GM21526 (cell line): ENCODE measurements around the gene KCNH1.

Source experiments
- ATAC-seq: cut with Tn5 transposase; IDR thresholded peaks from one replicate; pipeline ENCODE4 v1.9.1; 2021; ENCODE audit warnings: moderate library complexity; ENCODE audit not compliant: unreplicated experiment, low FRiP score

The KCNH1 gene

GRCh38 chr1:210935905-210936304 is 198.0 kb downstream of the KCNH1 start:
- ATAC-seq: no peak

- ATAC-seq: no peak
These were observed 201.8 kb downstream of the KCNH1 start for GRCh38 chr1:210932104-210932503.

- no peak for ATAC-seq
These were observed 211.3 kb downstream of the KCNH1 start for GRCh38 chr1:210922666-210923065.

GRCh38 chr1:210920716-210921694 is 212.9 kb downstream of the KCNH1 start:
- ATAC-seq: no peak

- no peak for ATAC-seq
These were observed 213.7 kb downstream of the KCNH1 start for GRCh38 chr1:210920258-210920657.

GRCh38 chr1:210918893-210919292 is 215.1 kb downstream of the KCNH1 start:
- ATAC-seq: no peak

- ATAC-seq: no peak
These were observed 216.3 kb downstream of the KCNH1 start for GRCh38 chr1:210917560-210918169.

- no peak for ATAC-seq
These were observed 217.4 kb downstream of the KCNH1 start for GRCh38 chr1:210916548-210916947.

- ATAC-seq: no peak
These were observed 217.9 kb downstream of the KCNH1 start for GRCh38 chr1:210915890-210916507.

- no peak for ATAC-seq
These were observed 221.2 kb downstream of the KCNH1 start for GRCh38 chr1:210912752-210913151.

- no peak for ATAC-seq
These were observed 223.8 kb downstream of the KCNH1 start for GRCh38 chr1:210910020-210910575.

GRCh38 chr1:210908791-210909190 is 225.2 kb downstream of the KCNH1 start:
- ATAC-seq: no peak

GRCh38 chr1:210908257-210908656 is 225.7 kb downstream of the KCNH1 start:
- ATAC-seq: no peak

GRCh38 chr1:210907251-210907805 is 226.6 kb downstream of the KCNH1 start:
- ATAC-seq: no peak

- ATAC-seq: no peak
These were observed 227.9 kb downstream of the KCNH1 start for GRCh38 chr1:210905944-210906453.

- no peak for ATAC-seq
These were observed 228.5 kb downstream of the KCNH1 start for GRCh38 chr1:210905365-210905904.

- ATAC-seq: no peak
These were observed 231.8 kb downstream of the KCNH1 start for GRCh38 chr1:210901981-210902770.

GRCh38 chr1:210900820-210901219 is 233.1 kb downstream of the KCNH1 start:
- no peak for ATAC-seq

GRCh38 chr1:210900079-210900478 is 233.9 kb downstream of the KCNH1 start:
- ATAC-seq: no peak
